ENCODE data around the gene NUFIP2. TPM values are rescaled to one million over a fixed set of nuclear protein-coding genes. Genes with fewer than 3 reads are reported as not detected.

NUFIP2 gene
- total and polyA plus RNA-seq, 2 experiments from 2014 or later, result 8.9 to 47.8 TPM

- no peak for DNase-seq (ENCODE audit: low spot score)
- no peaks in the 10 kb centered on the region for H3K27me3 ChIP-seq
- H3K36me3 ChIP-seq (replicated peaks; ENCODE audit: insufficient read depth, low read depth), result no peaks in the 10 kb centered on the region
- TF ChIP-seq EZH2 (IDR thresholded peaks at IDR 0.05; ENCODE audit: borderline replicate concordance) (no peak), EZH2phosphoT487 (IDR thresholded peaks at IDR 0.05; ENCODE audit: low read depth, severe bottlenecking, unreplicated experiment) (no peak)
- TF ChIP-seq, protein P1, sequence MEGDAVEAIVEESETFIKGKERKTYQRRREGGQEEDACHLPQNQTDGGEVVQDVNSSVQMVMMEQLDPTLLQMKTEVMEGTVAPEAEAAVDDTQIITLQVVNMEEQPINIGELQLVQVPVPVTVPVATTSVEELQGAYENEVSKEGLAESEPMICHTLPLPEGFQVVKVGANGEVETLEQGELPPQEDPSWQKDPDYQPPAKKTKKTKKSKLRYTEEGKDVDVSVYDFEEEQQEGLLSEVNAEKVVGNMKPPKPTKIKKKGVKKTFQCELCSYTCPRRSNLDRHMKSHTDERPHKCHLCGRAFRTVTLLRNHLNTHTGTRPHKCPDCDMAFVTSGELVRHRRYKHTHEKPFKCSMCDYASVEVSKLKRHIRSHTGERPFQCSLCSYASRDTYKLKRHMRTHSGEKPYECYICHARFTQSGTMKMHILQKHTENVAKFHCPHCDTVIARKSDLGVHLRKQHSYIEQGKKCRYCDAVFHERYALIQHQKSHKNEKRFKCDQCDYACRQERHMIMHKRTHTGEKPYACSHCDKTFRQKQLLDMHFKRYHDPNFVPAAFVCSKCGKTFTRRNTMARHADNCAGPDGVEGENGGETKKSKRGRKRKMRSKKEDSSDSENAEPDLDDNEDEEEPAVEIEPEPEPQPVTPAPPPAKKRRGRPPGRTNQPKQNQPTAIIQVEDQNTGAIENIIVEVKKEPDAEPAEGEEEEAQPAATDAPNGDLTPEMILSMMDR (IDR thresholded peaks at IDR 0.05; ENCODE audit: poor library complexity), result no peak
- no peaks in the 10 kb centered on the region for H3K9me3 ChIP-seq (ENCODE audit: low read depth)
- H3K4me1 ChIP-seq (ENCODE audit: insufficient read depth), result peaks cover 4% of the 10 kb centered on the region
- no peak overlapping the region for H3K4me2 ChIP-seq
- no peaks in the 10 kb centered on the region for H3K79me2 ChIP-seq
- no peak overlapping the region for H3K4me3 ChIP-seq
- H3K27ac ChIP-seq, result no peak overlapping the region
- H2AFZ ChIP-seq, result no peak overlapping the region
- peaks cover 10% of the 10 kb centered on the region for H4K20me1 ChIP-seq (ENCODE audit: insufficient read depth, poor library complexity, severe bottlenecking)
- no peaks in the 10 kb centered on the region for H3K9me2 ChIP-seq (replicated peaks; ENCODE audit: insufficient read depth)
- WGBS (ENCODE audit: low lambda C conversion rate, missing lambda C conversion rate), result 98% methylated on average over 2 of the region's 2 CpGs
Observed at GRCh38 chr17:29253037-29253436, 40.9 kb downstream of the NUFIP2 start.

DNA sequence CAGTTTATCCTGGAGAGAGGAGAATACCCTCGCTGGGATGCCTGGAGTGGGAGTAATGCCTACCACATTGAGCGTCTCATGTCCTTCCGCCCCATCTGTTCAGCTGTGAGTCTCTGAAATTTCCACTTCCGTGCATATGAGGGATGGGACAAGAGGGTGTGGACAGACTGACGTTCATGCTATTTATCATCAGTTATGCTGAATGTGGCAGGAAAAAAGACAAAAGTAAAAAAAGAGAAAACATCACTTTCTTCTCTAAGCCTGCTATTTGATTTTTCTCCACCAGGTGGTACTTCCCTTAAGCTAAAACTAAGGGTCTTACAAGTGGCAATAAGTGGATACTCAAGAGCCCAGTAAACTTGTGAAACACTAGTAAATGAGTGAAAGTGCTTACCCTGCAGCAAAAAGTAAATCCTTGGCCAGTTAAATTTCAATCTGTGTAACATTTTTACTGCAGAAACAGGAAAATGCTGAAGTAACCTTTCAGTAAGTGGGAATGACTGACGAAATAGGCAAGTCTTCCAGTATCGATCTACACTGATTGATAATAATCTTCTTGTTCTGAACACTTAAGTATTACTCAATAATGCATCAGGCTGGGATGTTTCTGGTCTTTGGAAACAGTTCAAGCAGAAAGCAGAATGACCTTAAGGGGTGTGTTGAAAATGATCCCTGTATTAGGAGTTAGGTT is 41.7 kb downstream of the NUFIP2 start:
- Histone ChIP-seq H3K4me1 (ENCODE audit: insufficient read depth) (peaks cover 4% of the 10 kb centered on the region), H3K4me2 (no peak overlapping the region), H3K9me3 (ENCODE audit: low read depth) (no peaks in the 10 kb centered on the region), H3K9me2 (replicated peaks; ENCODE audit: insufficient read depth) (no peaks in the 10 kb centered on the region), H3K79me2 (no peaks in the 10 kb centered on the region), H3K4me3 (no peak overlapping the region), H4K20me1 (ENCODE audit: insufficient read depth, poor library complexity, severe bottlenecking) (peaks cover 4% of the 10 kb centered on the region), H3K27me3 (no peaks in the 10 kb centered on the region), H3K36me3 (replicated peaks; ENCODE audit: insufficient read depth, low read depth) (no peaks in the 10 kb centered on the region), H3K27ac (no peak overlapping the region), H2AFZ (no peak overlapping the region)
- DNase-seq (ENCODE audit: low spot score), result peak; percentile 48
- no peak for TF ChIP-seq EZH2phosphoT487 (IDR thresholded peaks at IDR 0.05; ENCODE audit: low read depth, severe bottlenecking, unreplicated experiment)
- TF ChIP-seq, protein P1 (IDR thresholded peaks at IDR 0.05; ENCODE audit: poor library complexity), result peak; percentile 38
- TF ChIP-seq EZH2 (IDR thresholded peaks at IDR 0.05; ENCODE audit: borderline replicate concordance), result no peak
- WGBS (ENCODE audit: low lambda C conversion rate, missing lambda C conversion rate), result 67% methylated on average over 7 of the region's 7 CpGs

- H3K4me3 ChIP-seq, result no peak overlapping the region
- H3K27me3 ChIP-seq, result no peaks in the 10 kb centered on the region
- 87% methylated on average over 2 of the region's 2 CpGs for WGBS (ENCODE audit: low lambda C conversion rate, missing lambda C conversion rate)
- H3K27ac ChIP-seq, result no peak overlapping the region
- H3K9me3 ChIP-seq (ENCODE audit: low read depth), result no peaks in the 10 kb centered on the region
- no peaks in the 10 kb centered on the region for H4K20me1 ChIP-seq (ENCODE audit: insufficient read depth, poor library complexity, severe bottlenecking)
- no peaks in the 10 kb centered on the region for H3K9me2 ChIP-seq (replicated peaks; ENCODE audit: insufficient read depth)
- H3K4me1 ChIP-seq (ENCODE audit: insufficient read depth), result no peaks in the 10 kb centered on the region
- TF ChIP-seq EZH2phosphoT487 (IDR thresholded peaks at IDR 0.05; ENCODE audit: low read depth, severe bottlenecking, unreplicated experiment) (no peak), EZH2 (IDR thresholded peaks at IDR 0.05; ENCODE audit: borderline replicate concordance) (no peak)
- TF ChIP-seq, protein P1 (IDR thresholded peaks at IDR 0.05; ENCODE audit: poor library complexity), result no peak
- DNase-seq (ENCODE audit: low spot score), result no peak
- no peak overlapping the region for H2AFZ ChIP-seq
- H3K79me2 ChIP-seq, result no peaks in the 10 kb centered on the region
- H3K36me3 ChIP-seq (replicated peaks; ENCODE audit: insufficient read depth, low read depth), result no peaks in the 10 kb centered on the region
- no peak overlapping the region for H3K4me2 ChIP-seq
Observed at GRCh38 chr17:29251184-29251583, 42.8 kb downstream of the NUFIP2 start.
